MM.1S (cell line): ENCODE results near the gene HOXB2.

ENCODE experiments used
- CTCF ChIP-seq: fragments of 300-600 bp; sonication (generic); IDR thresholded peaks from 2 replicates; pipeline ENCODE4 v1.5.1; 2016; ENCODE audit warnings: antibody characterized with exemption, low read length, mixed read lengths
- EZH2 ChIP-seq: fragments of 300-600 bp; sonication (generic); optimal IDR thresholded peaks from 2 replicates; pipeline ENCODE3; 2017; ENCODE audit warnings: low read depth, mild to moderate bottlenecking, antibody characterized with exemption, low read length, mixed read lengths
- EZH2phosphoT487 ChIP-seq: fragments of 300-600 bp; sonication (generic); IDR thresholded peaks from 2 replicates; pipeline ENCODE4 v1.6.1; 2018; ENCODE audit warnings: antibody characterized with exemption, low read length

GRCh38 chr17:48556576-48557401 is 11.9 kb upstream of the HOXB2 start:
- TF ChIP-seq CTCF (no peak), EZH2 (no peak), EZH2phosphoT487 (no peak)
